NCI-H2196 (cell line): ENCODE results near the gene MC3R.

Experiments used
- DNase-seq: peaks from one replicate; lab custom pipeline; 2025; ENCODE audit not compliant: unreplicated experiment; lab: John Stamatoyannopoulos, UW

MC3R gene

GRCh38 chr20:56249244-56249955, 868 bp downstream of the MC3R start:
- no peak for DNase-seq

GRCh38 chr20:56249956-56250355, 1.4 kb downstream of the MC3R start:
- no peak for DNase-seq

- DNase-seq: no peak
These were observed 9.1 kb downstream of the MC3R start for GRCh38 chr20:56257604-56258003.

- no peak for DNase-seq
These were observed 11.4 kb downstream of the MC3R start for GRCh38 chr20:56259948-56260347.

GRCh38 chr20:56268536-56268935, 20.0 kb downstream of the MC3R start:
- DNase-seq: no peak

GRCh38 chr20:56271974-56272373, 23.4 kb downstream of the MC3R start:
- no peak for DNase-seq

- DNase-seq: no peak
These were observed 25.0 kb downstream of the MC3R start for GRCh38 chr20:56273491-56273890.

GRCh38 chr20:56274156-56274555, 25.6 kb downstream of the MC3R start:
- DNase-seq: no peak

- no peak for DNase-seq
These were observed 29.7 kb downstream of the MC3R start for GRCh38 chr20:56278196-56278595.

GRCh38 chr20:56285496-56285895, 37.0 kb downstream of the MC3R start:
- no peak for DNase-seq

- DNase-seq: no peak
These were observed 41.1 kb downstream of the MC3R start for GRCh38 chr20:56289652-56290051.

GRCh38 chr20:56299362-56299761, 50.8 kb downstream of the MC3R start:
- no peak for DNase-seq
